Stimulated activated naive B cell treated with anti-CD40 and anti-IgM and Interleukin-4, amounts not matched to agents 10 μg/mL and 1 μg/mL and 100 μg/mL, for 72 hours (primary cell): Measurements from ENCODE around the gene TTYH1.
A peak's percentile ranks its signal among the peaks of the same experiment; 100 is the strongest.

Experiments
- ATAC-seq, 2 donors: fragments of 150-1000 bp; cut with Tn5 transposase; replicated peaks; 2 replicates each; pipeline ENCODE4 v1.10.0; 2021; ENCODE audit warnings: moderate library complexity in 1 of 2
- DNase-seq: peaks from one replicate; pipeline ENCODE4 v3.0.0; 2021
- H3K27ac Mint-ChIP-seq: one replicate; pipeline ENCODE4 v1.8.0; 2022; ENCODE audit warnings: mild to moderate bottlenecking, mixed read lengths
- H3K27me3 Mint-ChIP-seq, 2 donors: one replicate each; pipeline ENCODE4 v1.8.0; 2022; ENCODE audit warnings: mixed read lengths in 2 of 2
- H3K36me3 Mint-ChIP-seq, 2 donors: one replicate each; pipeline ENCODE4 v1.8.0; 2022; ENCODE audit warnings: mixed read lengths in 2 of 2, mild to moderate bottlenecking in 1 of 2
- H3K4me1 Mint-ChIP-seq, 2 donors: one replicate each; pipeline ENCODE4 v1.8.0; 2022; ENCODE audit warnings: mixed read lengths in 2 of 2, mild to moderate bottlenecking in 1 of 2
- H3K4me3 Mint-ChIP-seq, 2 donors: one replicate each; pipeline ENCODE4 v1.8.0; 2022; ENCODE audit warnings: mild to moderate bottlenecking in 2 of 2, mixed read lengths in 2 of 2, moderate library complexity in 1 of 2
- H3K9me3 Mint-ChIP-seq, 2 donors: one replicate each; pipeline ENCODE4 v1.8.0; 2022; ENCODE audit warnings: mixed read lengths in 2 of 2, mild to moderate bottlenecking in 1 of 2

TTYH1 gene

DNA sequence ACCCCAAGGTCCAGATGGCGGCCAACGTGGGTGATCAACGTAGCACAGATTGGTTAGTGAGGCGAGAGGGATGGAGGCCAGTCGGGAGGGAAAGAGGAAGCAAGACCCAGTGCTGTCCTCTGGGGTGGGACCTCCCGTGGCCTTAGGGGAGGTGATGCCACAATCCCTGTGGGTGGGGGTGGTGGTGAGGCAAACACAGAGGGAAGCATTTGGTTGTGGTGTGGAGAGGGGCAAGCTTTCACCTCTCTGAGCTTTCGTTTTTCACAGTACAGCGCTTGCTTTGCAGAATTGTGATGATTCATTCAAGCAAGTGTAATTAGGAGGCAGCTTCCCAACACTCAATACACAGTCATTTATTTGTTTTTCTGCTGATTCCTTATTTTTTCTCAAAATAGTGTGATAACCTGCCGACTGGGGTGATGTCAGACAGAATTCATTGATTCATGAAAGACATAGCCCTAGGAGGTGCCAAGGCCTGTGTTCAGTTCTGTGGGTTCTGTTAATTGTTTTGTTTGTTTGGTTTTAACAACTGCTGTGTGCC lies 36.1 kb downstream of the TTYH1 start:
- DNase-seq (no peak), ATAC-seq (no peak)
- H3K27ac Mint-ChIP-seq, result peak overlapping the region; percentile 93
- H3K36me3 Mint-ChIP-seq, result peaks cover 51 to 60% of the 10 kb centered on the region in 2 donors
- peaks cover 24 to 46% of the 10 kb centered on the region in 2 donors for H3K4me1 Mint-ChIP-seq
- no peaks in the 10 kb centered on the region for H3K9me3 Mint-ChIP-seq
- no peaks in the 10 kb centered on the region for H3K27me3 Mint-ChIP-seq
- H3K4me3 Mint-ChIP-seq, result peak overlapping the region; percentile 94 to 99

DNA sequence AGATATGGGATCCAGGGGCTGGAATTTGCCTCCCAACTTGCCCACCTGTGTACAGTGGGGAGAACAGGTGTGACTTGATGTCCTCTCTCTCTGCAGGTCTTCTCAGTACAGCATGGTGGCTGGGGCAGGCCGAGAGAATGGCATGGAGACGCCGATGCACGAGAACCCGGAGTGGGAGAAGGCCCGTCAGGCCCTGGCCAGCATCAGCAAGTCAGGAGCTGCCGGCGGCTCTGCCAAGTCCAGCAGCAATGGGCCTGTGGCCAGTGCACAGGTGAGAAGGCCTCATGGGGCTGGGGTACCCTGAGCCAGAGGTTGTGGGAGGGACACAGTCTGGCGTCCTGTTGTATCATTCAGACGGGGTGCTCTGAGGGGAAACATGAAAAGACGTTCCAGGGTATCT lies 36.7 kb downstream of the TTYH1 start:
- Mint-ChIP-seq H3K27ac (no peak overlapping the region), H3K9me3 (no peaks in the 10 kb centered on the region), H3K4me3 (no peak overlapping the region), H3K4me1 (peaks cover 24 to 43% of the 10 kb centered on the region in 2 donors), H3K36me3 (peaks cover 51 to 65% of the 10 kb centered on the region in 2 donors), H3K27me3 (no peaks in the 10 kb centered on the region)
- no peak for DNase-seq
- ATAC-seq, result no peak

DNA sequence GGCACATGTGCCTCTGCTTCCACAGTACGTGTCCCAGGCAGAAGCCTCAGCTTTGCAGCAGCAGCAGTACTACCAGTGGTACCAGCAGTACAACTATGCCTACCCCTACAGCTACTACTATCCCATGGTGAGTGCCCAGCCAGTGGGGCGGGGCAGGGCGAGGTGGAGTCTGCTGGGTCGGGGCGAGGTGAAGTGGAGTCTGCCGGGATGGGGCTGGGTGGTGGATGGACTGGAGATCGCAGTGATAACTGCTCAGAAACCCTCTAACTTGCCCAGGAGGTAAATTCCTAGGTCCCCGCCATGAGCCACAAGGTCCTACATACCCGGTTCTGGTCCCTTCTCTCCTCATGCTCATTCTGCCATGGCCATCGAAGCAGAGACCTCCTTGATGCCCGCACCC lies 37.4 kb downstream of the TTYH1 start:
- peaks cover 51 to 70% of the 10 kb centered on the region in 2 donors for H3K36me3 Mint-ChIP-seq
- H3K27me3 Mint-ChIP-seq, result no peaks in the 10 kb centered on the region
- H3K4me1 Mint-ChIP-seq, result peaks cover 24 to 40% of the 10 kb centered on the region in 2 donors
- ATAC-seq (no peak), DNase-seq (no peak)
- H3K27ac Mint-ChIP-seq, result no peak overlapping the region
- H3K9me3 Mint-ChIP-seq, result no peaks in the 10 kb centered on the region
- no peak overlapping the region for H3K4me3 Mint-ChIP-seq

- Mint-ChIP-seq H3K27me3 (no peaks in the 10 kb centered on the region), H3K27ac (peak overlapping the region; percentile 20), H3K4me1 (peaks cover 32 to 50% of the 10 kb centered on the region in 2 donors), H3K9me3 (no peaks in the 10 kb centered on the region), H3K36me3 (peaks cover 57 to 74% of the 10 kb centered on the region in 2 donors), H3K4me3 (no peak overlapping the region)
- no peak for DNase-seq
- no peak for ATAC-seq
These were observed 38.9 kb downstream of the TTYH1 start for GRCh38 chr19:54453921-54454780.

- H3K36me3 Mint-ChIP-seq, result peaks cover 58 to 77% of the 10 kb centered on the region in 2 donors
- ATAC-seq (no peak), DNase-seq (no peak)
- no peak overlapping the region for H3K27ac Mint-ChIP-seq
- H3K4me3 Mint-ChIP-seq, result no peak overlapping the region
- no peaks in the 10 kb centered on the region for H3K27me3 Mint-ChIP-seq
- H3K4me1 Mint-ChIP-seq, result peaks cover 33 to 54% of the 10 kb centered on the region in 2 donors
- no peaks in the 10 kb centered on the region for H3K9me3 Mint-ChIP-seq
These were observed 39.8 kb downstream of the TTYH1 start for GRCh38 chr19:54454781-54455675.

GRCh38 chr19:54455786-54456422 lies 40.6 kb downstream of the TTYH1 start:
- DNase-seq (no peak), ATAC-seq (no peak)
- Mint-ChIP-seq H3K4me3 (peak overlapping the region in 1 of 2 donors; percentile 32), H3K36me3 (peaks cover 55 to 71% of the 10 kb centered on the region in 2 donors), H3K4me1 (peaks cover 28 to 51% of the 10 kb centered on the region in 2 donors), H3K27ac (no peak overlapping the region), H3K27me3 (no peaks in the 10 kb centered on the region), H3K9me3 (no peaks in the 10 kb centered on the region)

DNA sequence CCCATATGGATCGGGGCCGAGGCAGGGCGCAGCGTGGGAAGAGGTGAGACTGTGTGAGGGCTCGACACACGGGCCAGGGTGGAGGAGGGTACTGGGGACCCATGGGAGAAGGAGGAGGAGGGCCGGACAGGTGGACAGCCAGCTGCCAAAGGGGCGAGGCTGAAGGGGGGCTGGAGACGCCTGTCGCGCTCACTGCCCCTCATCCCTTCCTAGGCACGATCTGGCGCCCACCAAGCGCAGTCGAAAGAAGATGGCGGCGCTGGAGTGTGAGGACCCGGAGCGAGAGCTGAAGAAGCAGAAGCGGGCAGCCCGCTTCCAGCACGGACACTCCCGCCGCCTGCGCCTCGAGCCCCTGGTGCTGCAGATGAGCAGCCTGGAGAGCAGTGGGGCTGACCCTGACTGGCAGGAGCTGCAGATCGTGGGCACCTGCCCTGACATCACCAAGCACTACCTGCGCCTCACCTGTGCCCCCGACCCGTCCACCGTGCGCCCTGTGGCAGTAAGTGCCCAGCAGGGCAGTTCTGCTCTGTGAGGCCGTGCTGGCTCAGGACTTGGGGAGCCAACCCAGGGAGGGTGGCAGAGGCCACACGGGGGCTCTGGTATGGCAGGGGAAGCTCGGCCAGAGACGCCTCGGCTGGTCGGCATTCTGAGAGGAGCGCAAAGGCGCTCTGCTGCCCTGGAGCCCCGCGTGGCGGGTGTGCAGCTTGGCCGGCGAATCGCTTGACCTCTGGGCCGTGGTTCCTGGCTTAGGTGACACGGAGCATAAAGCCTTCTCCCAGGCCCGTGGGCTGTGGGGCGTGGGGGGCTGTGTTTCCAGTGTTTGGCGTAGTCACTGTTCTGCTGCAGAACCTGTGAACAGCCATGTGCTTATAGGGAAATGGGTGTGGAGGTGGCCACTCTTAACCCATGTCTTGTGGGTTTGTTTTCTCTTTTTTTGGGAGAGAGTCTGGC lies 41.4 kb downstream of the TTYH1 start:
- no peak overlapping the region for H3K27ac Mint-ChIP-seq
- H3K4me3 Mint-ChIP-seq, result no peak overlapping the region
- ATAC-seq, result no peak
- H3K9me3 Mint-ChIP-seq, result no peaks in the 10 kb centered on the region
- no peaks in the 10 kb centered on the region for H3K27me3 Mint-ChIP-seq
- H3K36me3 Mint-ChIP-seq, result peaks cover 51 to 71% of the 10 kb centered on the region in 2 donors
- peaks cover 28 to 52% of the 10 kb centered on the region in 2 donors for H3K4me1 Mint-ChIP-seq
- no peak for DNase-seq

- H3K4me3 Mint-ChIP-seq, result peak overlapping the region in 1 of 2 donors; percentile 17
- H3K36me3 Mint-ChIP-seq, result peaks cover 45 to 72% of the 10 kb centered on the region in 2 donors
- no peak for ATAC-seq
- H3K27me3 Mint-ChIP-seq, result no peaks in the 10 kb centered on the region
- H3K4me1 Mint-ChIP-seq, result peaks cover 34 to 61% of the 10 kb centered on the region in 2 donors
- H3K9me3 Mint-ChIP-seq, result no peaks in the 10 kb centered on the region
- DNase-seq, result no peak
- peak overlapping the region; percentile 10 for H3K27ac Mint-ChIP-seq
These were observed 42.7 kb downstream of the TTYH1 start for GRCh38 chr19:54457773-54458647.

- ATAC-seq (no peak), DNase-seq (no peak)
- peak overlapping the region; percentile 79 for H3K27ac Mint-ChIP-seq
- peak overlapping the region in 1 of 2 donors; percentile 51 for H3K4me3 Mint-ChIP-seq
- no peaks in the 10 kb centered on the region for H3K9me3 Mint-ChIP-seq
- H3K4me1 Mint-ChIP-seq, result peaks cover 32 to 58% of the 10 kb centered on the region in 2 donors
- H3K36me3 Mint-ChIP-seq, result peaks cover 39 to 64% of the 10 kb centered on the region in 2 donors
- H3K27me3 Mint-ChIP-seq, result no peaks in the 10 kb centered on the region
These were observed 43.5 kb downstream of the TTYH1 start for GRCh38 chr19:54458648-54459281.

GRCh38 chr19:54459282-54460229 lies 44.3 kb downstream of the TTYH1 start:
- peak overlapping the region in 1 of 2 donors; percentile 51 for H3K4me3 Mint-ChIP-seq
- H3K27ac Mint-ChIP-seq, result peak overlapping the region; percentile 82
- peaks cover 32 to 62% of the 10 kb centered on the region in 2 donors for H3K4me1 Mint-ChIP-seq

More at GRCh38 chr19:54459282-54460229, 44.3 kb downstream of the TTYH1 start:
- DNase-seq (no peak), ATAC-seq (no peak)
- Mint-ChIP-seq H3K27me3 (no peaks in the 10 kb centered on the region), H3K36me3 (peaks cover 36 to 61% of the 10 kb centered on the region in 2 donors), H3K9me3 (no peaks in the 10 kb centered on the region)
